C4-2B (cell line): ENCODE measurements around the gene LHX3.

Source experiments
- H3K27ac ChIP-seq: fragments of 450-650 bp; 2 replicates; pipeline ENCODE4 v1.5.1; 2017
- ZFX ChIP-seq: fragments of 450-650 bp; IDR thresholded peaks from 2 replicates; pipeline ENCODE4 v1.6.1; 2017
- TF ChIP-seq, protein P1 (sequence below): fragments of 450-650 bp; conservative IDR thresholded peaks from 2 replicates; pipeline ENCODE4 v1.5.1; 2017; ENCODE audit warnings: mild to moderate bottlenecking

LHX3 gene

DNA sequence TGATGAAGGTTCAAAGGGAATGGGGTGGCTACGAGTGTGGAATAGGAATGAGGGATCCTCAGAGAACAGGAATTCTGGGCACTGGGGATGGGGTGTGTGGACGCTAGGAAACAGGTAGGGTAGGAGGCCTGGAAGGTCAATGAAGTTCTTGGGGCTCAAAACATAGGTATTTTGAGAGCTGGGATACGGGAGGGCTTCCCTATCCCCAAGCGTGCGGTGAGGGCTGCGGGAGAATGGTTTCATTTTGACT is 40.0 kb upstream of the LHX3 start:
- TF ChIP-seq, protein P1, sequence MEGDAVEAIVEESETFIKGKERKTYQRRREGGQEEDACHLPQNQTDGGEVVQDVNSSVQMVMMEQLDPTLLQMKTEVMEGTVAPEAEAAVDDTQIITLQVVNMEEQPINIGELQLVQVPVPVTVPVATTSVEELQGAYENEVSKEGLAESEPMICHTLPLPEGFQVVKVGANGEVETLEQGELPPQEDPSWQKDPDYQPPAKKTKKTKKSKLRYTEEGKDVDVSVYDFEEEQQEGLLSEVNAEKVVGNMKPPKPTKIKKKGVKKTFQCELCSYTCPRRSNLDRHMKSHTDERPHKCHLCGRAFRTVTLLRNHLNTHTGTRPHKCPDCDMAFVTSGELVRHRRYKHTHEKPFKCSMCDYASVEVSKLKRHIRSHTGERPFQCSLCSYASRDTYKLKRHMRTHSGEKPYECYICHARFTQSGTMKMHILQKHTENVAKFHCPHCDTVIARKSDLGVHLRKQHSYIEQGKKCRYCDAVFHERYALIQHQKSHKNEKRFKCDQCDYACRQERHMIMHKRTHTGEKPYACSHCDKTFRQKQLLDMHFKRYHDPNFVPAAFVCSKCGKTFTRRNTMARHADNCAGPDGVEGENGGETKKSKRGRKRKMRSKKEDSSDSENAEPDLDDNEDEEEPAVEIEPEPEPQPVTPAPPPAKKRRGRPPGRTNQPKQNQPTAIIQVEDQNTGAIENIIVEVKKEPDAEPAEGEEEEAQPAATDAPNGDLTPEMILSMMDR = no peak
- TF ChIP-seq ZFX = no peak

DNA sequence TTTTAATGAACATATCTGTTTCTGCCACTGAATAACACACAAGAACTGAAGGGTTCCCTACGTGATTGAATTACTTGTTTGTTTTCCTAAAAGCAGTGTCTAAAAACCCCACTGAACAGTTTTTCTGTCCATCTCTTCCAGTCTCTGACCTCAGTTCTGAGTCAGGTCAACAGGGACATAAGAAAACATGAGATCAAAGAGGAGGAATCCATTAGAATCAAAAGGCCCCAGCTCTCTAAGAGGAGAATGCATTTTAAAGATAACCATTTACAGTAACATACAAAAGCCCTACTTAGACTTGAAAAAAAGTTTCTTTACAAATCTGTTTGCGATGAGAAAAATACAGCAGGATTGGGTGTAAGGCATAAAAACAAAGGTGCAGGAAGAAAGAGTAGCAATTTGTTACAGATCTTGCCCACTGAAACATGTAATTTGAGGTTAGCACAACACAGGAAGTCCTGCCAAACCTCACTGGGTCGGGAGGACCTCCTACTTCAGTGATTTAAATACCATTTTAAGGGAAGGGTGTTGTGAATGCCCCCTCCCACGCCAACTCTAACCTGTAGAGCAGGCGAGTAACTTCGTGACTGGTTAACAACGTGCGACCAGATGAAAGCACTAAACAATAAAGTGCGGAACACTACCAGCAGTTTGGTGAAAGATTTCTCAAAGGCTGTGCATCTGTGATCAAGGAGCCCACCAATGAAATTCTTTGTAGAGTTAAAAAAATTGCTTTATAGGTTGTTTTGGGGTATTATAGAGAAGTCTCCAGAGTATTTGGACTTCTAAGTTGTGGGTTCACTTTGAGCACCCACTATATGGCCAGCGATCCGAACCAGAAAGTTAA is 39.4 kb upstream of the LHX3 start:
- H3K27ac ChIP-seq = peak overlapping the region; percentile 82
- TF ChIP-seq, protein P1 = no peak
- TF ChIP-seq ZFX = no peak

More for the DNA sequence above, 40.0 kb upstream of the LHX3 start:
- peak overlapping the region; percentile 82 for H3K27ac ChIP-seq

DNA sequence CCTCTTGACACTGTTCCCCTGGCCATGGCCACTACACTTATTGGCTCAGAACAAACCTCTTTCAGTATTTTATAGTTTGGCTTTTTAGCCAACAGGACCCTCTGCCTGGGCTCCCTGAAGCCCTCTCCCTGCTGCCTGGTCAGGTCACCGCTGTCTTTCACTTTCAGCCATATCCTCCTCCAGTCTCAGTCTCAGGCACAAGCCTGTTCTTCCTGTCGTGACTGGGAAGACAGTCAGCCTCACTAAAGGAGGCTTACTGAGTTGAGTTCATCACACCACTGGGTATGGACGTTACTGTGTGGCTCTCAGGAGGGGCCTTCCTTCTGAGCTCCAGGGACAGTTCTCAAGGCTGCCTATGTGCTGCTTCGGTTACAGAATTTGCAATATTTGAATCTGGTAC is 38.7 kb upstream of the LHX3 start:
- TF ChIP-seq, protein P1 = no peak
- TF ChIP-seq ZFX = no peak
- no peak overlapping the region for H3K27ac ChIP-seq

DNA sequence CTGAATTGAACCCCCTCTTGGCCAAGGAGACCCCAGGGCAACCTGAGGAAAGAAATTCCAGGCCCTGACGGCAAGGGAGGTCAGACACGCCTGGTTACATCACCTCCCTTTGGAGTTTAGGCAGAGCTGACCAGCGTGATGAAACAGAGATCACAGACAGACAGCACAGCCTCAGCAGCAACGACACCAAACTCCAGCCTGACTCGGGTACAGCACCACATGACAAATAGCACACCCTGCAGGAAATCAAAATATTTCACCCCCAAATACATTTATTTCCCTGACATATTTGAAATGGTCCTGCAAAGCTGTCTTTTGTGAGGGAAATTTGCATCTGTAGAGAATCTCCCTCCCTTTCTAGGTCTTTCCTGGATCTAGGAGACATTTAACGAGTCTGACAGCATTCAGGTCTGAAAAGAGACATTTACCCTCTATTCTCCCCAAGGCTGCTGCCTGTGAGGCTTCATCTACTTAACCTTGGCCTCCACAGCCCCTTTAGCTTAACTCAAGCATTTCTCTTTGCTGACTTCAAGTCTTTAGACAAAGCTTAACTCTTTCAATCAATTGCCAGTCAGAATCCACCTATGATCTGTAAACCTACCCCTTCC is 38.1 kb upstream of the LHX3 start:
- no peak overlapping the region for H3K27ac ChIP-seq
- TF ChIP-seq, protein P1 = no peak
- TF ChIP-seq ZFX = no peak

DNA sequence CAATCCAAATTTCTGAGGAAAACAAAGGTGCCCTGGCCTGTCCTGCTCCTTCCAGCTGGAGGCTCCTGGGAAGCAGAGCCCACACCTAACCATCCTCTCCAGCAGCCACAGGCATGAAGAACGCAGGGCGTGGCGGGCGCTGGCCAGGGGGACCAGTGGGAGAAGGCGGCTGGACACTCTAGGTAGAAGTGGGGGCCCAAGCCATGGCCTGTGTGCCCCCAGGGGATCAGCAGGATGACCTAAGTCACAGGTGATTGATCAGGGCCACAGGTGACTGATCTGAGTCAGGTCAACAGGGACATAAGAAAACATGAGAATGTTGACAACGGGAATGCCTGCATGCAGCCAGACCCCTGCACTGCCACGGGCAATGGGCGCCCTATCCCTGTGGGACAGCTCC is 37.3 kb upstream of the LHX3 start:
- TF ChIP-seq ZFX = no peak
- TF ChIP-seq, protein P1 = no peak
- no peak overlapping the region for H3K27ac ChIP-seq

DNA sequence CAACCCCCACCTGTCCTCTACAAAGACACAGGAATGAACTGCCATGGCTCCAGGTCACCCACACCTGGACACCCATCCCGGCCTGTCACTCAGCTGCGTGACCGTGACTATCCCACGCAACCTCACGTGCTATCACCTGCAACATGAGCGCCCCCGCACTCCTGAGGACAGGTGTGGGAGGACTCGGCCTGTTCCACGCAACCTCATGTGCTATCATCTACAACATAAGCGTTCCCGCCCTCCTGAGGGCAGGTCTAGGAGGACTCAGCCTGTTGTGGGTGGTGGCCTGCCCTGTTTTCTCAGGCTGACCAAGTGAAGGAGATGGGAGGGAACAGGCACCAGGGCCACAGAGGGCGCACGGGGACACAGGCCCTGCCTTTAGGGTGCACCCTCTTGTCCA is 36.6 kb upstream of the LHX3 start:
- no peak for TF ChIP-seq ZFX
- TF ChIP-seq, protein P1 = no peak
- no peak overlapping the region for H3K27ac ChIP-seq

DNA sequence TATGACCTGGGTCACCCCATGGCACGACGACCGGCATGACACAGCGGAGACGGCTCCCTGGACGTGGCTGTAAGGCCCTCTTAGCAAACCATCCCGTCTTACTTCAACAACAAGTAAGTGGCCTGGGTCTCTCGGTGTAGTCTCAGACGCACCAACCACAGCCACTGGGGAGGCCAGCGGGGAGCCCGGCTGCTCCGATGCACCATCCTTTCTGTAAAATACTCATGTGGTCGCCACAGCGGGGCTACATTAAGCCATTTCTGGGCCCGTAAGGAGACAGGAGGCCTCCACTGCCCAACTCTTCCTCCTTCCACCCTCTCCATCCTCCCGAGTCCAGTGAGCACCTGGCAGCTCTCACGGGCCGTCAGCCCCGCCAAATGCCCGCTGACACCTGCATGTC is 36.0 kb upstream of the LHX3 start:
- TF ChIP-seq ZFX = no peak
- TF ChIP-seq, protein P1 = no peak
- no peak overlapping the region for H3K27ac ChIP-seq
